SKM-1 treated with dmso at 0.1 percent for 144 hours (cell line): ENCODE results near the gene COL6A1.
A peak's percentile ranks its signal among the peaks of the same experiment; 100 is the strongest.
"Not testable (repeated sequence)": the region's sequence is repeated elsewhere in the genome, so short reads cannot be mapped to it uniquely, and the experiment has no call there.

Source experiments
- DNase-seq: peaks from one replicate; lab custom pipeline; 2025; ENCODE audit not compliant: unreplicated experiment; lab: John Stamatoyannopoulos, UW

COL6A1 gene

GRCh38 chr21:46005481-46005881 lies 23.9 kb downstream of the COL6A1 start:
- DNase-seq, result no peak

DNA sequence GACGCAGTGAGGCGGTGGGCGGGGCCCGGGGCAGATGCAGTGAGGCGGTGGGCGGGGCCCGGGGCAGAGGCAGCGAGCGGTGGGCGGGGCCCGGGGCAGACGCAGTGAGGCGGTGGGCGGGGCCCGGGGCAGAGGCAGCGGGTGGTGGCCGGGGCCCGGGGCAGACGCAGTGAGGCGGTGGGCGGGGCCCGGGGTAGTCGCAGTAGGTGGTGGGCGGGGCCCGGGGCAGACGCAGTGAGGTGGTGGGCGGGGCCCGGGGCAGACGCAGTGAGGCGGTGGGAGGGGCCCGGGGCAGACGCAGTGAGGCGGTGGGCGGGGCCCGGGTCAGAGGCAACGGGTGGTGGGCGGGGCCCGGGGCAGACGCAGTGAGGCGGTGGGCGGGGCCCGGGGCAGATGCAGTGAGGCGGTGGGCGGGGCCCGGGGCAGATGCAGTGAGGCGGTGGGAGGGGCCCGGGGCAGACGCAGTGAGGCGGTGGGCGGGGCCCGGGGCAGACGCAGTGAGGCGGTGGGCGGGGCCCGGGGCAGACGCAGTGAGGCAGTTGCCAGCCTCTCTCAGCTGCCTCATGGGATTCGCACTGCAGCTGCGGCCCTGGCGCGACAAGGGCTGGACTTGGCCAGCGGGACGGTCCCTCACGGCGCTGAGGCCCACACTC lies 24.4 kb downstream of the COL6A1 start:
- not testable (repeated sequence) for DNase-seq

DNA sequence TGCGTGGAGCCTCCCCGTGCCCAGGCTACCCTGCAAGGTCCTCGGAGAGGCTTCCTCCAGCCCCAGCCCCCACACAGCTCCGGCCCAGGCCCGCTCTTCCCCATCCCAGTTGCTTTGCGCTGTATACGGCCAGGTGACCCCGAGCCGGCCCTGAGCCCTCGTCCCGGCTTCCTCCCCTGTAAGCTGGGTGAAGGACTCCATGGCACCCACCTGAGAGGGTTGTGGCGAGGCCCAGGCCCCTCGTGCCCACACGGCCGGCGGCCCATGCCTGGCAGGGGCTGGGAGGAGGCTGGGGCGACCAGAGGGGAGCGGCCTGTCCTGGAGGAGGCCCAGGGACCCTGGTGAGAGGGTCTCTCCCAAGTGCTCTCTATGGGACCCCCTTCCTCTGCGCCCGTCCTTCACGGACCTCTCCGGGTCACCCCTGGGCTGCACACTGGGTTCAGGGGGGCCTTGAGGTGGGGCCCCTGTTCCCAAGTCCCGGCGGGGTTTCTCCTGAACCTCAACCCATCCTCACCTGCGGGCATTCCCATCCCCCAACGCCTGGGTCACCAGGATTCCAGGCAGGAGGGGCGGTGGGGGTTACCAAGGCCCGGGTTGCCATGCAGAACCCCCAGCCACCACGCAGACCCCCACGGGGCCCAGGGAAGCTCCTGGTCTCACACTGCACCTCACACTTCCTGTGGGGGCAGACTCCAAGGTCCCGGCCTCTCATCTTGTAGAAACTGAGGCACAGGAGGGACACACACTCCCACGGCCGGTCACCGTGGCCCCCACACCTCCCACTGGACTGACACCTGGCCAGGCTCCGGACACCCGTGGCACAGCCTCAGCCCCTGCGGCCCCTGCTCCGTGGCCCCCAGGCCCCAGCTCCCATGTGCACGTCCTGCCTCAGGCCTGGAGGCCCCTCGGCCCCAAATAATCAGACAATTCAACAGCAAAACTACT lies 25.2 kb downstream of the COL6A1 start:
- DNase-seq, result no peak

- no peak for DNase-seq
These were observed 25.9 kb downstream of the COL6A1 start for GRCh38 chr21:46007492-46007868.

GRCh38 chr21:46008893-46009621 lies 27.5 kb downstream of the COL6A1 start:
- DNase-seq, result no peak

GRCh38 chr21:46009951-46010705 lies 28.6 kb downstream of the COL6A1 start:
- DNase-seq, result no peak

GRCh38 chr21:46011267-46011967 lies 29.8 kb downstream of the COL6A1 start:
- DNase-seq, result no peak

GRCh38 chr21:46012154-46012553 lies 30.6 kb downstream of the COL6A1 start:
- DNase-seq, result no peak

GRCh38 chr21:46014828-46015227 lies 33.3 kb downstream of the COL6A1 start:
- DNase-seq, result no peak

GRCh38 chr21:46017148-46017547 lies 35.6 kb downstream of the COL6A1 start:
- DNase-seq, result no peak

DNA sequence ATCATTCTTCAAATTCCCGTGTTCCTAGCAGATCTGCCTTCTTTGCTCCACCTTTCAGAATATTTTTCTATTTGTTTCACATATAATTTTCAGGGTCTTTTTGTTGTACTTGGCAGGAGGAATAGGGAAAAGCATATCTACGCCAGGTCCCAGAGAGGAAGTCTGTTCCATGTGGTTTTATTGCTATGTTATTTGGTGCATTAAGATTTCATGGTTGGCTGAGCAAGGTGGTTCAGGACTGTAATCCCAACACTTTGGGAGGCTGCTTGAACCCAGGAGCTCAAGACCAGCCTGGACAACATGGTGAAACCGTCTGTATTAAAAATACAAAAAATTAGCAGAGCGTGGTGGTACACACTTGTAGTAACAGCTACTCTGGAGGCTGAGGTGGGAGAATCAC lies 36.1 kb downstream of the COL6A1 start:
- no peak for DNase-seq

- peak; percentile 45 for DNase-seq
These were observed 37.0 kb downstream of the COL6A1 start for GRCh38 chr21:46018615-46019014.

GRCh38 chr21:46020581-46020980 lies 39.0 kb downstream of the COL6A1 start:
- no peak for DNase-seq

GRCh38 chr21:46021398-46021797 lies 39.8 kb downstream of the COL6A1 start:
- DNase-seq, result no peak

DNA sequence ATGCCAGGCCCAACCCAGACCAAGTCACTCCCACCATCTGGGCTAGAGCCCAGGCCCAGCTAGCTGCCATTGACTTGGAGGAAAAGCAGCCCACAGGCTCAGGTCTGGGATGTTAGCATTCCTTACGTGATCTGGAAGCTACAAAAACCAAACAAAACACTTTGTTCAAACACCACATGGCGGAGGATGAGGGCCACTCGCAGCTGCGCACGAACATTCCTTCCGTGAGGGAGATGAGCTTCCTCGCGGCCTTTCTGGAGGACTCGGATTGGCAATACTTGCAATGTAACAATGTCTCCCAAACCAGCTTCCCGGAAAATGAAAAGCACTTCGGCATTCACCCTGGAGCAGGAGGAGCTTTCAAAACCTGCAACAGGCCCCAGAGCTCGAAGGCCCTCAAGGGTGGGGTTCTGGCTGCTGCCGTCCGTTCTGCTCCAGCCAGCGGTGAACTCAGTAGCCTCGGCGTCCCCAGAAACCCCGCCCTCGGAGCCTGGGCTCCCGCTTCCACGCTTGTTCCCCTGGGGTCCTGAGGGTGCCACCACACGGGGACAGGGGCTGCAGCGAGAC lies 40.5 kb downstream of the COL6A1 start:
- DNase-seq, result no peak

- no peak for DNase-seq
These were observed 41.3 kb downstream of the COL6A1 start for GRCh38 chr21:46022551-46023525.

- DNase-seq, result no peak
These were observed 42.0 kb downstream of the COL6A1 start for GRCh38 chr21:46023555-46023954.

DNA sequence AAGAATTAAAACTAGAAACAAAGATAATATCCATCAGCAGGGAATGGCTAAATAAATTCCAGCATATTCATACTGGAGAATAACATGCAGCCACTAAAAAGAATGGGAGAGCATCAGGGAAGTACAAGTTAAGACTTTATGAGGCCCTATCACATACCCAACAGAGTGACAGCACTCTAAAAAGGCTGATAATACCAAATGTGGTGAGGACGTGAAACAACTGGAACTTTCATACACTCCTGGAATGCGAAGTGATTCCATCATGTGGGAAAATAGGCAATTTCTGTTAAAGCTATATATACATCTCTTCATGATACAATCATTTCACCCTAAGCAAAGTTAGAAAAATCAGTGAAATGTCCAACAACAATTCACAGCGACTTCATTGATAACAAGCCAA lies 42.6 kb downstream of the COL6A1 start:
- DNase-seq, result no peak
